HepG2 (cell line): Measurements from ENCODE around the gene PIGO. TPM values are rescaled to one million over a fixed set of nuclear protein-coding genes. Genes with fewer than 3 reads are reported as not detected.
A peak's percentile ranks its signal among the peaks of the same experiment; 100 is the strongest.

Source experiments
- ARNT2 ChIP-seq: sonication (generic); formaldehyde crosslinking; IDR thresholded peaks from 2 replicates; pipeline ENCODE4 v1.8.0; 2022; ENCODE audit warnings: mild to moderate bottlenecking, low read depth, missing genetic modification reagents, moderate library complexity
- BORCS8-MEF2B ChIP-seq: sonication (generic); formaldehyde crosslinking; IDR thresholded peaks from 2 replicates; pipeline ENCODE4 v1.8.0; 2022; ENCODE audit warnings: mild to moderate bottlenecking, missing genetic modification reagents
- BRCA1 ChIP-seq: sonication (generic); formaldehyde crosslinking; IDR thresholded peaks from 2 replicates; pipeline ENCODE4 v1.4.0; 2020; ENCODE audit warnings: missing genetic modification reagents
- BRD4 ChIP-seq: sonication (generic); formaldehyde crosslinking; IDR thresholded peaks from 2 replicates; pipeline ENCODE4 v1.4.0; 2020; ENCODE audit warnings: missing genetic modification reagents
- CENPT ChIP-seq: sonication (generic); formaldehyde crosslinking; IDR thresholded peaks from 2 replicates; pipeline ENCODE4 v1.8.0; 2022; ENCODE audit warnings: low read depth, mild to moderate bottlenecking, moderate library complexity, missing genetic modification reagents
- HDAC1 ChIP-seq: sonication (generic); formaldehyde crosslinking; IDR thresholded peaks from 2 replicates; pipeline ENCODE4 v1.5.1; 2020; ENCODE audit warnings: mild to moderate bottlenecking, missing genetic modification reagents
- JARID2 ChIP-seq: sonication (generic); formaldehyde crosslinking; IDR thresholded peaks from 2 replicates; pipeline ENCODE4 v1.8.1; 2023; ENCODE audit warnings: missing genetic modification reagents, inconsistent platforms; ENCODE audit not compliant: insufficient replicate concordance
- KAT7 ChIP-seq: IDR thresholded peaks from 2 replicates; pipeline ENCODE4 v1.6.1; 2018; ENCODE audit warnings: borderline replicate concordance, missing compliant biosample characterization
- POLR2A ChIP-seq, 2 experiments: IDR thresholded peaks; 2 replicates each; pipeline ENCODE4 v1.6.1; 2011; ENCODE audit warnings: low read depth in 2 of 2, low read length in 2 of 2, mild to moderate bottlenecking in 1 of 2, moderate library complexity in 1 of 2; ENCODE audit not compliant: insufficient read depth in 1 of 2
- PPARG ChIP-seq: conservative IDR thresholded peaks from 2 replicates; pipeline ENCODE4 v1.6.1; 2016; ENCODE audit warnings: missing biosample characterization, missing genetic modification reagents
- SALL1 ChIP-seq: sonication (generic); formaldehyde crosslinking; IDR thresholded peaks from 2 replicates; pipeline ENCODE4 v1.8.0; 2022; ENCODE audit warnings: mild to moderate bottlenecking, missing genetic modification reagents
- TBX2 ChIP-seq: sonication (generic); formaldehyde crosslinking; IDR thresholded peaks from 2 replicates; pipeline ENCODE4 v1.5.0; 2020; ENCODE audit warnings: missing genetic modification reagents, mild to moderate bottlenecking, borderline replicate concordance
- TRIM22 ChIP-seq: fragments of 450-650 bp; IDR thresholded peaks from 2 replicates; pipeline ENCODE4 v1.6.1; 2017
- ZNF224 ChIP-seq: sonication (generic); formaldehyde crosslinking; IDR thresholded peaks from 2 replicates; pipeline ENCODE4 v1.5.0; 2020; ENCODE audit warnings: mild to moderate bottlenecking, missing genetic modification reagents
- ZNF367 ChIP-seq: sonication (generic); formaldehyde crosslinking; IDR thresholded peaks from 2 replicates; pipeline ENCODE4 v1.4.0; 2020; ENCODE audit warnings: missing genetic modification reagents, borderline replicate concordance
- ZNF644 ChIP-seq: IDR thresholded peaks from 2 replicates; pipeline ENCODE4 v1.6.1; 2016; ENCODE audit warnings: low read depth
- polyA plus RNA-seq, 8 experiments: library from polyadenylated mRNA; depleted of rRNA in 3 of 8; stranded (reverse) in 7 of 8; unstranded in 1 of 8; fragments of >200 nt; fragmentation: Illumina TruSeq in 4 of 8; extraction: Trizol in 4 of 8; gene quantifications; 2 replicates each; pipeline versions ENCODE4 v1.2.1 to v1.2.3, GENCODE V29; 2011 to 2016; ENCODE audit warnings: low read depth in 4 of 8, missing spikeins in 1 of 8, mixed read lengths in 1 of 8; ENCODE audit not compliant: insufficient read depth in 1 of 8
- total RNA-seq, 5 experiments: library from RNA; depleted of rRNA; stranded (reverse); fragments of >200 nt; fragmentation: Illumina TruSeq; extraction: Trizol; gene quantifications; 2 replicates each; pipeline ENCODE4 v1.2.3, GENCODE V29; 2016; ENCODE audit warnings: low read depth in 1 of 5
- TF ChIP-seq, protein P1 (sequence below): IDR thresholded peaks from 2 replicates; pipeline ENCODE4 v1.6.1; 2012; ENCODE audit warnings: low read length, improper control_type of control experiment
- TF ChIP-seq, protein P2 (sequence below): sonication (generic); formaldehyde crosslinking; IDR thresholded peaks from 2 replicates; pipeline ENCODE4 v1.9.0; 2021; ENCODE audit warnings: missing genetic modification reagents, mild to moderate bottlenecking, borderline replicate concordance
- TF ChIP-seq, protein P3 (sequence below): sonication (generic); formaldehyde crosslinking; IDR thresholded peaks from 2 replicates; pipeline ENCODE4 v1.5.1; 2020; ENCODE audit warnings: mild to moderate bottlenecking, missing genetic modification reagents, moderate library complexity

PIGO gene
- total and polyA plus RNA-seq, 2 of the 13 experiments (the other 11 are each of a cell fraction or from before 2014, with no cell fraction given) = 20.5 to 26.2 TPM

DNA sequence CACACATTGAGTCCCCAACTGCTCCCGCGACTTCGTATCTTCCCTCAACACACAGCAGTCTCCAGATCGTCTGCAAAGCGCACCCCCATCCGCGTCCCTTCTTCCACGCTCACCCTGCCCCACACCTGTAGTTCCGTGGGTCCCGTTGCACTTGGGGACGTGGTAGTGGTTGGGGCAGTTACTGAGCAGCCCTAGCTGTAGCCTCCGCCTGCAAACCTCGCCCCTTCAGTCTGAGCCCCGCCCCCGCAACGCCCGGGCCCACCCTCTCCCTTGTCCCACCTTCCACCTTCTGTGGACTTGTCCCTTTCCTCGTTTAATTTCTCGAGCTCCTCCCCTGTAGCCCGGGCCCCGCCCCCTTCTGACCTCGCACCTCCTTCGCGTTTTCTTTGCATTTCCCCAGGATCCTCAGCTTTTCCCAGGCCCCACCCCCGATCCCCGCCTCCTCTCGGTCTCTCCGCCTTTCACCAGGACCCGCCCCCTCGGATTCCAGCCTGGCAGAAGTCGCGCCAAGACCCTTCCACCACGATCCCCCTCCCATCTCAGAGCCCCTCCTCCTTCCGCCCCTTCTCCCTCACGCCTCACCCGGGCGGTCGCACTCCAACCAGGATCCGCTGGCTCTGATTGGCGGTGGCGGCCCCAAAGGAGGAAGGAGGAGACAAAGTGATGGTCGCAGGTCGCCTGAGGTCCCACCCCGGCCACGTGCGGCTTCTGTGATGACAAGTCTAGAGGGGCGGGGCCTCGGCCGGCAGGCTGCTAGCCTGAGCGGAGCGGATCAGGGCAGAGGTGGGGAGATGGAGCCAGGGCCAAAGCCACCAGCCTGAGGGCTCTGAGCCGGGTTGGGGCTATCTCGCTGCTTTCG is 19.5 kb upstream of the PIGO start, which contains the start of gene ATOSB (continued):
- TF ChIP-seq, protein P1, sequence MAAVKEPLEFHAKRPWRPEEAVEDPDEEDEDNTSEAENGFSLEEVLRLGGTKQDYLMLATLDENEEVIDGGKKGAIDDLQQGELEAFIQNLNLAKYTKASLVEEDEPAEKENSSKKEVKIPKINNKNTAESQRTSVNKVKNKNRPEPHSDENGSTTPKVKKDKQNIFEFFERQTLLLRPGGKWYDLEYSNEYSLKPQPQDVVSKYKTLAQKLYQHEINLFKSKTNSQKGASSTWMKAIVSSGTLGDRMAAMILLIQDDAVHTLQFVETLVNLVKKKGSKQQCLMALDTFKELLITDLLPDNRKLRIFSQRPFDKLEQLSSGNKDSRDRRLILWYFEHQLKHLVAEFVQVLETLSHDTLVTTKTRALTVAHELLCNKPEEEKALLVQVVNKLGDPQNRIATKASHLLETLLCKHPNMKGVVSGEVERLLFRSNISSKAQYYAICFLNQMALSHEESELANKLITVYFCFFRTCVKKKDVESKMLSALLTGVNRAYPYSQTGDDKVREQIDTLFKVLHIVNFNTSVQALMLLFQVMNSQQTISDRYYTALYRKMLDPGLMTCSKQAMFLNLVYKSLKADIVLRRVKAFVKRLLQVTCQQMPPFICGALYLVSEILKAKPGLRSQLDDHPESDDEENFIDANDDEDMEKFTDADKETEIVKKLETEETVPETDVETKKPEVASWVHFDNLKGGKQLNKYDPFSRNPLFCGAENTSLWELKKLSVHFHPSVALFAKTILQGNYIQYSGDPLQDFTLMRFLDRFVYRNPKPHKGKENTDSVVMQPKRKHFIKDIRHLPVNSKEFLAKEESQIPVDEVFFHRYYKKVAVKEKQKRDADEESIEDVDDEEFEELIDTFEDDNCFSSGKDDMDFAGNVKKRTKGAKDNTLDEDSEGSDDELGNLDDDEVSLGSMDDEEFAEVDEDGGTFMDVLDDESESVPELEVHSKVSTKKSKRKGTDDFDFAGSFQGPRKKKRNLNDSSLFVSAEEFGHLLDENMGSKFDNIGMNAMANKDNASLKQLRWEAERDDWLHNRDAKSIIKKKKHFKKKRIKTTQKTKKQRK = no peak
- TF ChIP-seq KAT7 (CRISPR knock-in tag) = no peak
- TF ChIP-seq ARNT2 (CRISPR knock-in tag) = peak; percentile 71; the same call in 1 of the 2 replicates
- TF ChIP-seq CENPT (CRISPR knock-in tag) = no peak
- no peak for TF ChIP-seq BRD4 (CRISPR knock-in tag)
- TF ChIP-seq ZNF367 (CRISPR knock-in tag) = no peak
- TF ChIP-seq HDAC1 (CRISPR knock-in tag) = peak; percentile 81
- no peak for TF ChIP-seq BRCA1
- TF ChIP-seq ZNF224 (CRISPR knock-in tag) = 0 out of 2 replicates have a peak, but pooled peaks have one; percentile 11
- TF ChIP-seq JARID2 (CRISPR knock-in tag) = no peak
- TF ChIP-seq ZNF644 (CRISPR knock-in tag) = no peak
- peak; percentile 72 for TF ChIP-seq TBX2
- TF ChIP-seq POLR2A (IDR thresholded peaks at IDR 0.05; ENCODE audit: insufficient read depth in 1 of 2, low read depth in 2 of 2, low read length in 2 of 2) = peak in 1 of 2 experiments; percentile 45; a peak in 1 of 4 replicates
- no peak for TF ChIP-seq TRIM22
- peak; percentile 63; the same call in 1 of the 2 replicates for TF ChIP-seq SALL1 (CRISPR knock-in tag)
- TF ChIP-seq, protein P2, sequence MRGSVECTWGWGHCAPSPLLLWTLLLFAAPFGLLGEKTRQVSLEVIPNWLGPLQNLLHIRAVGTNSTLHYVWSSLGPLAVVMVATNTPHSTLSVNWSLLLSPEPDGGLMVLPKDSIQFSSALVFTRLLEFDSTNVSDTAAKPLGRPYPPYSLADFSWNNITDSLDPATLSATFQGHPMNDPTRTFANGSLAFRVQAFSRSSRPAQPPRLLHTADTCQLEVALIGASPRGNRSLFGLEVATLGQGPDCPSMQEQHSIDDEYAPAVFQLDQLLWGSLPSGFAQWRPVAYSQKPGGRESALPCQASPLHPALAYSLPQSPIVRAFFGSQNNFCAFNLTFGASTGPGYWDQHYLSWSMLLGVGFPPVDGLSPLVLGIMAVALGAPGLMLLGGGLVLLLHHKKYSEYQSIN (CRISPR knock-in tag) = no peak
- TF ChIP-seq, protein P3, sequence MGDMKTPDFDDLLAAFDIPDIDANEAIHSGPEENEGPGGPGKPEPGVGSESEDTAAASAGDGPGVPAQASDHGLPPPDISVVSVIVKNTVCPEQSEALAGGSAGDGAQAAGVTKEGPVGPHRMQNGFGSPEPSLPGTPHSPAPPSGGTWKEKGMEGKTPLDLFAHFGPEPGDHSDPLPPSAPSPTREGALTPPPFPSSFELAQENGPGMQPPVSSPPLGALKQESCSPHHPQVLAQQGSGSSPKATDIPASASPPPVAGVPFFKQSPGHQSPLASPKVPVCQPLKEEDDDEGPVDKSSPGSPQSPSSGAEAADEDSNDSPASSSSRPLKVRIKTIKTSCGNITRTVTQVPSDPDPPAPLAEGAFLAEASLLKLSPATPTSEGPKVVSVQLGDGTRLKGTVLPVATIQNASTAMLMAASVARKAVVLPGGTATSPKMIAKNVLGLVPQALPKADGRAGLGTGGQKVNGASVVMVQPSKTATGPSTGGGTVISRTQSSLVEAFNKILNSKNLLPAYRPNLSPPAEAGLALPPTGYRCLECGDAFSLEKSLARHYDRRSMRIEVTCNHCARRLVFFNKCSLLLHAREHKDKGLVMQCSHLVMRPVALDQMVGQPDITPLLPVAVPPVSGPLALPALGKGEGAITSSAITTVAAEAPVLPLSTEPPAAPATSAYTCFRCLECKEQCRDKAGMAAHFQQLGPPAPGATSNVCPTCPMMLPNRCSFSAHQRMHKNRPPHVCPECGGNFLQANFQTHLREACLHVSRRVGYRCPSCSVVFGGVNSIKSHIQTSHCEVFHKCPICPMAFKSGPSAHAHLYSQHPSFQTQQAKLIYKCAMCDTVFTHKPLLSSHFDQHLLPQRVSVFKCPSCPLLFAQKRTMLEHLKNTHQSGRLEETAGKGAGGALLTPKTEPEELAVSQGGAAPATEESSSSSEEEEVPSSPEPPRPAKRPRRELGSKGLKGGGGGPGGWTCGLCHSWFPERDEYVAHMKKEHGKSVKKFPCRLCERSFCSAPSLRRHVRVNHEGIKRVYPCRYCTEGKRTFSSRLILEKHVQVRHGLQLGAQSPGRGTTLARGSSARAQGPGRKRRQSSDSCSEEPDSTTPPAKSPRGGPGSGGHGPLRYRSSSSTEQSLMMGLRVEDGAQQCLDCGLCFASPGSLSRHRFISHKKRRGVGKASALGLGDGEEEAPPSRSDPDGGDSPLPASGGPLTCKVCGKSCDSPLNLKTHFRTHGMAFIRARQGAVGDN (CRISPR knock-in tag) = peak; percentile 78
- no peak for TF ChIP-seq PPARG
- TF ChIP-seq BORCS8-MEF2B = peak; percentile 24; the same call in 1 of the 2 replicates
